ENCODE results near the gene MGAT4A. TPM values are rescaled to one million over a fixed set of nuclear protein-coding genes. Genes with fewer than 3 reads are reported as not detected.

Gene MGAT4A
- total and polyA plus RNA-seq, 9 of the 15 experiments (the other 6 are each of a cell fraction or from before 2014, with no cell fraction given), result 0.03 to 0.53 (median 0.18) TPM; not detected in 2

- TF ChIP-seq PURB (CRISPR knock-in tag; IDR thresholded peaks at IDR 0.05; ENCODE audit: low read depth), result no peak
- no peak for TF ChIP-seq ZNF280B (CRISPR knock-in tag; IDR thresholded peaks at IDR 0.05)
- TF ChIP-seq SLC30A9 (CRISPR knock-in tag; IDR thresholded peaks at IDR 0.05), result no peak
Measured at GRCh38 chr2:98573426-98573825, 157.5 kb downstream of the MGAT4A start (continued).

GRCh38 chr2:98572676-98573075 is 158.3 kb downstream of the MGAT4A start:
- Histone ChIP-seq H3K27ac (ENCODE audit: extremely low read depth, low read depth, low read length) (no peak overlapping the region), H2AFZ (ENCODE audit: low read depth, low read length) (no peak overlapping the region), H3K9ac (ENCODE audit: insufficient read depth in 1 of 2, low read depth in 2 of 2, low read length in 2 of 2) (no peak overlapping the region), H3K4me2 (ENCODE audit: insufficient read depth, low read length) (no peak overlapping the region), H4K20me1 (replicated peaks; ENCODE audit: control insufficient read depth, insufficient read depth, low read length) (no peaks in the 10 kb centered on the region; the same call in 1 of the 2 replicates), H3K27me3 (ENCODE audit: control insufficient read depth in 2 of 2, insufficient read depth in 2 of 2, low read length in 2 of 2) (no peaks in the 10 kb centered on the region), H3K9me3 (replicated peaks; ENCODE audit: control insufficient read depth, insufficient read depth, low read depth, low read length) (no peaks in the 10 kb centered on the region), H3K4me1 (replicated peaks in 1 of 2; ENCODE audit: control insufficient read depth in 2 of 2, insufficient read depth in 2 of 2, low read length in 2 of 2) (no peaks in the 10 kb centered on the region), H3K9me1 (ENCODE audit: control insufficient read depth, insufficient read depth, low read length) (no peaks in the 10 kb centered on the region), H3K79me2 (ENCODE audit: control insufficient read depth, insufficient read depth, low read length) (no peaks in the 10 kb centered on the region), H3K4me3 (no peak overlapping the region), H3K36me3 (ENCODE audit: control insufficient read depth, insufficient read depth, low read length) (peaks cover 28% of the 10 kb centered on the region; the same call in 2 of the 3 replicates)
- 80% methylated on average over 15 of the region's 15 CpGs for WGBS (ENCODE audit: insufficient coverage, low coverage, missing lambda C conversion rate)
- DNase-seq (ENCODE audit: extremely low read depth in 1 of 4, low spot score in 3 of 4) (no peak), FAIRE-seq (no peak), ATAC-seq (no peak)
- ChIA-PET CTCF (ENCODE audit: low intra/inter-chr PET ratio) (no interaction called here), POLR2A (interaction anchor here (0.6 to 2.5 kb wide), 3 partner anchors 12 to 1799 kb away, joined by 3 to 10 read pairs (median 4); no protein-coding TSS in a partner anchor)
- in situ Hi-C loops (cut with MboI), result no loop called here
- intact Hi-C loops (cut with micrococcal nuclease), result no loop called here
- BruUV-seq (replicated peaks), result no TSS peak
- TF ChIP-seq TAF1 (IDR thresholded peaks at IDR 0.05; ENCODE audit: control insufficient read depth, extremely low read depth, insufficient read depth, low read length, severe bottlenecking) (no peak), ZNF766 (CRISPR knock-in tag; conservative IDR thresholded peaks at IDR 0.05) (no peak), HOMEZ (CRISPR knock-in tag; IDR thresholded peaks at IDR 0.05) (no peak), TEAD4 (IDR thresholded peaks at IDR 0.05; ENCODE audit: low read length) (no peak), TEAD4 (CRISPR knock-in tag; IDR thresholded peaks at IDR 0.05; ENCODE audit: borderline replicate concordance) (no peak), NFIX (CRISPR knock-in tag; IDR thresholded peaks at IDR 0.05; ENCODE audit: low read depth) (no peak), LCOR (CRISPR knock-in tag; IDR thresholded peaks at IDR 0.05) (no peak), ZNF764 (CRISPR knock-in tag; IDR thresholded peaks at IDR 0.05; ENCODE audit: low read depth) (no peak), ZBTB26 (CRISPR knock-in tag; IDR thresholded peaks at IDR 0.05) (no peak), PCBP2 (IDR thresholded peaks at IDR 0.05; ENCODE audit: low read depth, low read length, poor library complexity, severe bottlenecking) (no peak), CLOCK (CRISPR knock-in tag; IDR thresholded peaks at IDR 0.05; ENCODE audit: borderline replicate concordance) (no peak)

Measured in K562 (cell line).